Activated CD4-positive, alpha-beta memory T cell treated with anti-CD3 and anti-CD28 coated beads, Interleukin-2, amount 10 ng/mL, durations not matched to agents 7 days and 5 days (primary cell): ENCODE measurements around the gene CPNE2. TPM values are rescaled to one million over a fixed set of nuclear protein-coding genes. Genes with fewer than 3 reads are reported as not detected.
"Not testable (repeated sequence)": the region's sequence is repeated elsewhere in the genome, so short reads cannot be mapped to it uniquely, and the experiment has no call there.

Experiments used
- CTCF ChIA-PET: fragments of 350-600 bp; sonication (Branson Sonifier 250); formaldehyde crosslinking; loops from one replicate; lab custom pipeline; 2021; ENCODE audit warnings: antibody characterized with exemption, inconsistent platforms; lab: Charles Lee
- POLR2A ChIA-PET: fragments of 350-600 bp; sonication (Branson Sonifier 250); formaldehyde crosslinking; loops from one replicate; lab custom pipeline; 2021; ENCODE audit warnings: antibody characterized with exemption; lab: Charles Lee
- DNase-seq: peaks from one replicate; pipeline ENCODE4 v3.0.0-alpha.2; 2020
- H3K27ac Mint-ChIP-seq: one replicate; pipeline ENCODE4 v1.8.0; 2021; ENCODE audit warnings: mild to moderate bottlenecking, mixed read lengths
- H3K27me3 Mint-ChIP-seq: one replicate; pipeline ENCODE4 v1.8.0; 2021; ENCODE audit warnings: mixed read lengths
- H3K36me3 Mint-ChIP-seq: one replicate; pipeline ENCODE4 v1.8.0; 2021; ENCODE audit warnings: low read depth, mixed read lengths
- H3K4me1 Mint-ChIP-seq: one replicate; pipeline ENCODE4 v1.8.0; 2021; ENCODE audit warnings: mixed read lengths
- H3K4me3 Mint-ChIP-seq: one replicate; pipeline ENCODE4 v1.8.0; 2021; ENCODE audit warnings: mild to moderate bottlenecking, mixed read lengths
- H3K9me3 Mint-ChIP-seq: one replicate; pipeline ENCODE4 v1.8.0; 2021; ENCODE audit warnings: mixed read lengths
- total RNA-seq, 2 experiments: library from RNA; stranded (reverse); gene quantifications; one replicate each; pipeline ENCODE4 v1.2.3, GENCODE V29; 2021

CPNE2 gene
- total RNA-seq, 2 experiments from 2014 or later: 4.6 to 4.8 TPM

- not testable (repeated sequence) for DNase-seq, H3K27me3 Mint-ChIP-seq, H3K4me3 Mint-ChIP-seq, H3K9me3 Mint-ChIP-seq
- POLR2A ChIA-PET: interaction anchor here (1.0 kb wide), 1 partner anchor 11 kb away, joined by 4 read pairs; no protein-coding TSS in a partner anchor
- peaks cover 70% of the 10 kb centered on the region for H3K36me3 Mint-ChIP-seq
- CTCF ChIA-PET: interaction anchor here (0.8 kb wide), 1 partner anchor 13 kb away, joined by 4 read pairs; no protein-coding TSS in a partner anchor
- peak overlapping the region; percentile 31 for H3K27ac Mint-ChIP-seq
- peaks cover 28% of the 10 kb centered on the region for H3K4me1 Mint-ChIP-seq
Observed at GRCh38 chr16:57071081-57071732, 21.2 kb upstream of the CPNE2 start.

GRCh38 chr16:57071831-57072582 lies 20.4 kb upstream of the CPNE2 start:
- Mint-ChIP-seq H3K4me3 (no peak overlapping the region), H3K9me3 (no peaks in the 10 kb centered on the region), H3K36me3 (peaks cover 71% of the 10 kb centered on the region), H3K4me1 (peaks cover 28% of the 10 kb centered on the region), H3K27me3 (no peaks in the 10 kb centered on the region), H3K27ac (peak overlapping the region; percentile 7)
- ChIA-PET CTCF (interaction anchor here (0.5 to 0.8 kb wide), 2 partner anchors 12 to 89 kb away, joined by 3 to 4 read pairs; no protein-coding TSS in a partner anchor), POLR2A (interaction anchor here (1.0 to 1.2 kb wide), 2 partner anchors 10 to 13 kb away, joined by 4 read pairs; no protein-coding TSS in a partner anchor)
- no peak for DNase-seq

- H3K4me1 Mint-ChIP-seq: peaks cover 28% of the 10 kb centered on the region
- no peak overlapping the region for H3K4me3 Mint-ChIP-seq
- no peaks in the 10 kb centered on the region for H3K27me3 Mint-ChIP-seq
- H3K9me3 Mint-ChIP-seq: no peaks in the 10 kb centered on the region
- POLR2A ChIA-PET: interaction anchor here (1.0 to 1.2 kb wide), 2 partner anchors 9 to 14 kb away, joined by 4 read pairs; no protein-coding TSS in a partner anchor
- CTCF ChIA-PET: interaction anchor here (0.9 kb wide), 1 partner anchor 11 kb away, joined by 3 read pairs; no protein-coding TSS in a partner anchor
- no peak overlapping the region for H3K27ac Mint-ChIP-seq
- no peak for DNase-seq
- H3K36me3 Mint-ChIP-seq: peaks cover 65% of the 10 kb centered on the region
Observed at GRCh38 chr16:57072616-57073275, 19.6 kb upstream of the CPNE2 start.

- peaks cover 34% of the 10 kb centered on the region for H3K36me3 Mint-ChIP-seq
- no peaks in the 10 kb centered on the region for H3K9me3 Mint-ChIP-seq
- ChIA-PET CTCF (no interaction called here), POLR2A (interaction anchor here (0.6 to 1.5 kb wide), 2 partner anchors 12 to 369 kb away, joined by 3 to 5 read pairs; partner anchors contain the start of gene CIAPIN1)
- no peak overlapping the region for H3K27ac Mint-ChIP-seq
- H3K4me3 Mint-ChIP-seq: no peak overlapping the region
- no peak for DNase-seq
- H3K4me1 Mint-ChIP-seq: no peaks in the 10 kb centered on the region
- H3K27me3 Mint-ChIP-seq: no peaks in the 10 kb centered on the region
Observed at GRCh38 chr16:57077714-57078113, 14.7 kb upstream of the CPNE2 start.

GRCh38 chr16:57081744-57082143 lies 10.6 kb upstream of the CPNE2 start:
- POLR2A ChIA-PET: interaction anchor here (1.2 kb wide), 1 partner anchor 10 kb away, joined by 4 read pairs; no protein-coding TSS in a partner anchor
- Mint-ChIP-seq H3K27me3 (no peaks in the 10 kb centered on the region), H3K9me3 (no peaks in the 10 kb centered on the region), H3K27ac (no peak overlapping the region), H3K4me3 (no peak overlapping the region), H3K36me3 (peaks cover 19% of the 10 kb centered on the region), H3K4me1 (peaks cover 7% of the 10 kb centered on the region)
- DNase-seq: no peak
- CTCF ChIA-PET: interaction anchor here (1.0 to 4.9 kb wide), 2 partner anchors 12 to 86 kb away, joined by 3 to 37 read pairs; partner anchors contain the start of gene CPNE2

GRCh38 chr16:57082664-57083063 lies 9.7 kb upstream of the CPNE2 start:
- H3K27me3 Mint-ChIP-seq: no peaks in the 10 kb centered on the region
- no peak for DNase-seq
- H3K9me3 Mint-ChIP-seq: no peaks in the 10 kb centered on the region
- H3K4me3 Mint-ChIP-seq: no peak overlapping the region
- POLR2A ChIA-PET: interaction anchor here (1.2 kb wide), 1 partner anchor 75 kb away, joined by 3 read pairs; no protein-coding TSS in a partner anchor
- H3K4me1 Mint-ChIP-seq: peaks cover 7% of the 10 kb centered on the region
- no peak overlapping the region for H3K27ac Mint-ChIP-seq
- CTCF ChIA-PET: interaction anchor here (1.0 to 4.9 kb wide), 5 partner anchors 11 to 119 kb away, joined by 3 to 37 read pairs (median 6); partner anchors contain the start of genes CPNE2, PSME3IP1 and RSPRY1
- H3K36me3 Mint-ChIP-seq: peaks cover 16% of the 10 kb centered on the region

GRCh38 chr16:57083485-57084126 lies 8.8 kb upstream of the CPNE2 start:
- Mint-ChIP-seq H3K27ac (peak overlapping the region; percentile 3), H3K27me3 (no peaks in the 10 kb centered on the region), H3K36me3 (peaks cover 16% of the 10 kb centered on the region), H3K4me1 (peaks cover 7% of the 10 kb centered on the region), H3K4me3 (no peak overlapping the region), H3K9me3 (no peaks in the 10 kb centered on the region)
- ChIA-PET CTCF (interaction anchor here (0.8 to 4.9 kb wide), 26 partner anchors 10 to 217 kb away, joined by 3 to 37 read pairs (median 4); partner anchors contain the start of genes CPNE2, PSME3IP1 and RSPRY1), POLR2A (interaction anchor here (0.6 to 1.2 kb wide), 6 partner anchors 18 to 102 kb away, joined by 3 to 8 read pairs (median 4); partner anchors contain the start of genes NLRC5, PSME3IP1 and RSPRY1)
- no peak for DNase-seq

GRCh38 chr16:57084257-57084770 lies 8.1 kb upstream of the CPNE2 start:
- no peak overlapping the region for H3K4me3 Mint-ChIP-seq
- CTCF ChIA-PET: interaction anchor here (0.8 to 4.9 kb wide), 29 partner anchors 9 to 334 kb away, joined by 3 to 37 read pairs (median 4); partner anchors contain the start of genes CPNE2, PSME3IP1 and RSPRY1
- peak; percentile 74 for DNase-seq
- H3K9me3 Mint-ChIP-seq: no peaks in the 10 kb centered on the region
- peak overlapping the region; percentile 3 for H3K27ac Mint-ChIP-seq
- no peaks in the 10 kb centered on the region for H3K27me3 Mint-ChIP-seq
- peaks cover 7% of the 10 kb centered on the region for H3K4me1 Mint-ChIP-seq
- H3K36me3 Mint-ChIP-seq: peaks cover 15% of the 10 kb centered on the region
- POLR2A ChIA-PET: interaction anchor here (0.7 to 1.1 kb wide), 7 partner anchors 17 to 105 kb away, joined by 3 to 8 read pairs (median 3); partner anchors contain the start of genes NLRC5, PSME3IP1 and RSPRY1

GRCh38 chr16:57084996-57085395 lies 7.4 kb upstream of the CPNE2 start:
- CTCF ChIA-PET: interaction anchor here (0.9 to 4.9 kb wide), 15 partner anchors 8 to 333 kb away, joined by 3 to 37 read pairs (median 5); partner anchors contain the start of genes CPNE2, PSME3IP1 and RSPRY1
- Mint-ChIP-seq H3K27me3 (no peaks in the 10 kb centered on the region), H3K27ac (no peak overlapping the region), H3K4me3 (no peak overlapping the region), H3K36me3 (peaks cover 9% of the 10 kb centered on the region), H3K4me1 (peaks cover 7% of the 10 kb centered on the region), H3K9me3 (no peaks in the 10 kb centered on the region)
- POLR2A ChIA-PET: interaction anchor here (0.7 to 1.1 kb wide), 4 partner anchors 58 to 105 kb away, joined by 3 to 8 read pairs (median 4); partner anchors contain the start of genes PSME3IP1 and RSPRY1
- no peak for DNase-seq

- H3K27ac Mint-ChIP-seq: no peak overlapping the region
- peaks cover 6% of the 10 kb centered on the region for H3K36me3 Mint-ChIP-seq
- DNase-seq: no peak
- H3K9me3 Mint-ChIP-seq: no peaks in the 10 kb centered on the region
- ChIA-PET CTCF (interaction anchor here (0.6 to 1.0 kb wide), 2 partner anchors 21 to 277 kb away, joined by 3 read pairs; no protein-coding TSS in a partner anchor), POLR2A (interaction anchor here (0.8 to 1.5 kb wide), 5 partner anchors 10 to 97 kb away, joined by 3 to 4 read pairs (median 3); partner anchors contain the start of gene NLRC5)
- peaks cover 18% of the 10 kb centered on the region for H3K27me3 Mint-ChIP-seq
- H3K4me3 Mint-ChIP-seq: no peak overlapping the region
- peaks cover 14% of the 10 kb centered on the region for H3K4me1 Mint-ChIP-seq
Observed at GRCh38 chr16:57087003-57087402, 5.4 kb upstream of the CPNE2 start.

- H3K27me3 Mint-ChIP-seq: peaks cover 27% of the 10 kb centered on the region
- no peak for DNase-seq
- H3K4me1 Mint-ChIP-seq: peaks cover 14% of the 10 kb centered on the region
- ChIA-PET POLR2A (no interaction called here), CTCF (no interaction called here)
- no peak overlapping the region for H3K4me3 Mint-ChIP-seq
- no peak overlapping the region for H3K27ac Mint-ChIP-seq
- H3K9me3 Mint-ChIP-seq: no peaks in the 10 kb centered on the region
- no peaks in the 10 kb centered on the region for H3K36me3 Mint-ChIP-seq
Observed at GRCh38 chr16:57089406-57089805, 3.0 kb upstream of the CPNE2 start.
